ENCODE data around the gene CBS.
"Not testable (repeated sequence)": the region's sequence is repeated elsewhere in the genome, so short reads cannot be mapped to it uniquely, and the experiment has no call there.

Gene CBS

DNA sequence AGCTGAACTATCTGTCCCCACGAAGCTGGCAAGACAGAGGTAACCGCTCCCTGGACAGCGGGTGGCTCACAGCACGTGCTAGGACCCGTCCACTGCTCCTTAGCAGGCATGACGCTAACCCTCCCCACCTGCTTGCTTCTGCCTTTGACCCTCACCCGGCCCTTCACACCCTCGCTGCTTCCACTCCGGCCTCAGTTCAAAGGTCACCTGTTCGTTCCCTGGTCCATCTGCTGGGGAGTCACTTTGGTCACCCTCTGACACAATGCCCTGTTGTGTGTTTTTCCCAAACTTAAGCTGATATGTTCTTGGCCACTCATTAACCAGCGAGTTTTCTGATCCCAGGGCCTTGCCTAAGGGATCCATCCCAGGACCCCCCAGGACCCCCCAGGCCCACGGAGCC lies 7.6 kb downstream of the CBS start:
- DNase-seq (ENCODE audit: low read depth in 3 of 3), result not testable (repeated sequence)

DNA sequence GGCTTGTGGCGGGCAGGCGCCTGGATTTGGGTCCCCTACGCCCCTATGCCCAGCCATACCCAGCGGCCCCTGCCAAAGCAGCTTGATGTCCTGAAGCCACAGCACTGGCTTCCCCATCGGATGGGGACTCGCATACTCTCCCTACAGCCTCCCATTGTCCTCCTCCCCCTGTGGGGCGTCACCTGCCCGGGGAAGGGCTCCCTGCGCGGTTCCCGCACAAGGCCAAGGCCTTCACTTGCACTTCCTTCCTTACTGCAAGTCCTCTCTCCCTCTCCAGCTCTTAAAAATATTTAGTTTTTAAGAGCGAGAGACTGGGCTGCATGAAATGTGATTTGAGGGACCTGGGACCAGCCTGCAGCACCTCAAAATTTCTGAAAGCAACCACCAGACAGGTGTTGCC lies 8.9 kb downstream of the CBS start:
- DNase-seq (ENCODE audit: low read depth in 3 of 3), result not testable (repeated sequence)

DNA sequence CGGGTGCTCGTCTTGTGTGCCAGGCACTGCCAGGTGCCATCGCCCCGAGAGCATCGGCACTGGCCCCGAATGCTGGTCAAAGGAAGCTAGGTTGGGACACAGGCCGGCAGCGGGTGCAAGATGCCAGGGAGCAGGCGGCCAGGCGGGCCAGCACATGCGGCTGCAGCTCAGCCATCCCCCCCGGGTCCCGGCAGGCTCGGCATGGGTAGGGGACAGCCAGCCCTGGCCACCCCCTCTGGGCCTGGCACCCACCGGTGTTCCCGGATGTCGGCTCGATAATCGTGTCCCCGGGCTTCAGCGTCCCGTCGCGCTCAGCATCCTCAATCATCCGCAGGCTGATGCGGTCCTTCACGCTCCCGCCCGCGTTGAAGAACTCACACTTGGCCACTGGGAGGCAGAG lies 9.6 kb downstream of the CBS start:
- not testable (repeated sequence) for DNase-seq (ENCODE audit: low read depth in 3 of 3)

DNA sequence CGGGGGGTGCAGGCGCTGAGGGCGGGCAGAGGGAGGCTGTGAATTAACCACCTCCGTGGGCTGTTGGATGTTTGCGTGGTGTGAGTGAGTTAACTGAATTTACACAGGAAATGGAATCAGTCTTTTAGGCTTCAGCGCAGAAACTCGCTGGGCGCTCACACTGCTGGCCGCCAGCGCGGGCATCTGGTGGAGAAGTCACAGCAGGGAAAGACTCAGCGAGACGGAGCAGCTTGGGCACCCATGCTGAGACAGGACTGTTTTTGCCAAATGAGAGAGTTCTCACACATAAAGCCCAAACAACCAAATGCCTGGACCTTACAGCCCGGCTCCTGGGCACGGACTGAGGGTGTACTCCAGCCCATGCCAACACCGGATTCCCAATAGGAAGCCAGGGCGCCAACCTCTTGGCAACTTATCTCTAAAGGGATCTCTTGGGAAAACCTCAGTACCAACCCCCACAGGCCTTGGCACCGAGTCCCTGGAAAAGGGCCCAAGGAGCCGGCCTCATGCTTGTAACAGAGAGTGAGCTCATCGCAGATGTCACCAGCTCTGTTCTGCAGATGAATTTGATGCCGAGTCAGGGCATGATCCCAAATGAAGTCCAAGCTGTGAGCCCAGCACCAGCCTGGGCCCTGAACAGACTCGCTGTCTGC lies 11.2 kb downstream of the CBS start:
- DNase-seq (ENCODE audit: low read depth in 3 of 3), result not testable (repeated sequence)

DNA sequence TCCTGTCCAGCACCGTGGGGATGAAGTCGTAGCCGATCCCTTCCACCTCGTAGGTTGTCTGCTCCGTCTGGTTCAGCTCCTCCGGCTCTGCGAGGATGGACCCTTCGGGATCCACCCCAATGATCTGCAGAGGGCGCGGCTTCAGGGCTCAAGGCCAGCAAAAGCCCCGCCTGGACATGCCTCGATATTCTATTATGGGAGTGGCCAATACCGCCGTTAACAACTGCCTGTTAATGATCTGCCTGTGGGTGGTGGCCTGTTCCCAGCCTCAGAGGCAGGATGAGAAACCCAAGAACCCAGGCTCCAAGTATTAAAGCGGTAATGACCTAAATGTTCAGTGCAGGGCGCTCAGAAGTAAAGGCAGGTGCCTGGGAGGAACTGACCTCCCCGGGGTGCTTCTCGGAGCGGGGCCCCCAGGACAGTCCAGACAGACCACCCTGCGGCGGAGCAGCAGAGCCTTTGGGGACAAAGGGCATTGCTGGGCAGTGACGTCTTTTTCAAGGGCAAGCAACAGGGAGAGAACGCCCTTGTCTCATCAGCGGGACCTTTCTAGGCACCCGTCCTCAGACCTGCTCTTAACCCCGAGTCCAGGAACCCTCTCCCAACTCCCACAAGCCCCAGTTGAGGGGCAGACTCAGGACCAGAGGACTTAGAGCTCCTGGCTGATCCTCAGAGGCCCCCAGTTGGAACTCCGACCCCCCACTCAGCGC lies 12.5 kb downstream of the CBS start:
- DNase-seq (ENCODE audit: low read depth in 3 of 3), result not testable (repeated sequence)

GRCh38 chr21:43053112-43053511 lies 22.5 kb downstream of the CBS start:
- DNase-seq (ENCODE audit: low read depth in 3 of 3), result not testable (repeated sequence)

DNA sequence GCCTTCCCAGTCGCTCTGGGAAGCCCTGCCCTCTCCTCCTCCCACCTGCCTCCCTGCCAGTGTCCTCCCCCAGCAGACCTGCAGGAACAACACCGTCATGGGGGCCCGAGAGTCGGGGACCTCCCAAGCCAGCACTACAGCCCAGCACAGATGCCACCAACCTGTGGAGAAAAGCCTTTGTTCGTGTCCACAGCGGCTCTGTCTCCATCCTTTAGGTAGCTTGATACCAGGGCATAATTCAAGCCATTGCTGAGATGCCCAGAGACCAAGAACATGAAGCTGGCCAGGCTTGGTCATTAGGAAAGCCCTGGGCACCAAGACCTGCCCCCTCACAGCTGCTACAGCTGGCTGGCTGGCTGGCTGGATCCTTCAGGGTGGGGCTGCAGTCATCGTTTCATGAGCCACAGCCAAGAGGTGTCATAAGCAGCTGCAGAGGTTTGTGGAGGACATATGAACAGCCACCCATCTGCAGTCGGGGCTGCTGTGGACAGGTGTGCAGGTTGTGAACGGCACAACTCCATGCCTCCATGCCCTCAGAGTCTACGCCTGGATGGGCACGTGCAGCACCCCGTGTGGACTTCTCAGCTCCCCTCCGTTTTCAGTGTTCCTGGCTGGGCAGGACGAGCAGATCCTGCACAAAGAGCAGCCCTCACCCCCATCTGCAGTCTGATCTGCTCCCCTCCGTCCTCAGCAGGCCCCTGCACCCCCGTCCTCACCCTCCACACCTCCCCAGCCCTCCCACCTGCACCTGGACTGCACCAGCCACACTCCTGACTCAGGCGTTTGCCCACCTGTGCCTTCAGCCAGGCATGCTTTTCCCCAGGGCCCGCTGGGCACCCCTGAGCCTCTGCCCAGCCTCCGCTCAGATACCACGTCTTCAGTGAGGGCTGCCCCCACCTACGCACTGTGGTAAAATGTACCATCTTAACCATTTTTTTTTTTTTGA lies 29.5 kb downstream of the CBS start:
- not testable (repeated sequence) for DNase-seq (ENCODE audit: low read depth in 3 of 3)

- not testable (repeated sequence) for DNase-seq (ENCODE audit: low read depth in 3 of 3)
Measured at GRCh38 chr21:43045165-43045875, 30.3 kb downstream of the CBS start.

DNA sequence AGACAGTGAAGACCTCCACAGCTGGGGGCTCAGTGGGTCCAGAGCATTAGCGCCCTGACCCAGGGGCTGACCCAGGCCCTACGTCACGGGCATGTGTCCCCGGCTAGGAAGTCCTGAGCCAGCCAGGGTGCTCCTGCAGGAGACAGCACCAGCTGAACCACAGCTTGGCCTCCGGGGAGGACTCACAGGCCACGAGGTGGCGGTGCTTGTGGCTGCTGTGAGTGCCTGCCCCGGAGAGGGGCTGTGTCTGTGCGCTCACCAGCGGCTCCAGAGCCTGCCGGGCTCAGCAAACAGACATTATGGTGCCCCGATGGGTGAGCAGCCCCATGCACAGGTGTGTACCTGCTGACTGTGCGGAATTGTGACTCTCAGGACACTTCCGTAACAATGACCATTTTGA lies 31.1 kb downstream of the CBS start:
- DNase-seq (ENCODE audit: low read depth in 3 of 3), result not testable (repeated sequence)

GRCh38 chr21:43043291-43043690 lies 32.3 kb downstream of the CBS start:
- DNase-seq (ENCODE audit: low read depth in 3 of 3), result not testable (repeated sequence)

- not testable (repeated sequence) for DNase-seq (ENCODE audit: low read depth in 3 of 3)
Measured at GRCh38 chr21:43042169-43042568, 33.5 kb downstream of the CBS start.

GRCh38 chr21:43038659-43039044 lies 37.0 kb downstream of the CBS start:
- not testable (repeated sequence) for DNase-seq (ENCODE audit: low read depth in 3 of 3)

DNA sequence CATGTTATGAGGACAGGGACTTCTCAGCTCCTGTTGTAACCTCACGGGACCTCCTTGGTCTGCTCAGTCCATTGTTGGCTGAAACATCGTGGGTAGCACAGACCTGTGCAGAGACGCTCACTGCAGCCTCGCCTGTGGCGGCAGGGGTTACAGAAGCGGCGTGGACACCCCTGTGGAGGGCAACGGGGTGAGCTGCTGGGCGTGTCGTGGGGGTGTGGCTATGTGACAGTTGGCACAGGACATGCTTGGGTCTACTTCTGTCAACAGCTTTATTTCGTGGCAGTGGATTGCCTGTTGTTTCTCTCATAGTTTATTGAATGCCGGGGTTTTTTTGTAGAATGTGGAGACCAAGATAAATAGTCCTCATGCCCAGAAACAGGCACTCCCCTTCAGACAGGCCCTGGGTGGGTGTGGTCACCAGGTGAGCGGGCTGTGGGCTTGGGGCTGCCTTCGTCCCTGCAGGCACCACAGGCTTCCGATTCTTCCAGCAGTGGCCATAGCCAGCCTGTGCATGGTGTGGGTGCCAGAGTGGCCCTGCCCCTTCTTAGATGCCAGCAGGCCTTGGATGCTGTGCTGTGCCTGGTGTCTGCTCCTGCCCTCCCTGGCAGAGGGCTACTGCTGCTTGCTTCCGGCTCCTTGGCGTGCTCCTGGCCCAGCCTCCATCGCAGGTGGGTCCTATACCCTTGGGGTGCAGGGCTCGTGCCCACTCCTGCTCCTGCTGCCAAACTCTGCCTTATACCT lies 37.5 kb downstream of the CBS start:
- not testable (repeated sequence) for DNase-seq (ENCODE audit: low read depth in 3 of 3)

- DNase-seq (ENCODE audit: low read depth in 3 of 3), result not testable (repeated sequence)
Measured at GRCh38 chr21:43036889-43037288, 38.7 kb downstream of the CBS start.

DNA sequence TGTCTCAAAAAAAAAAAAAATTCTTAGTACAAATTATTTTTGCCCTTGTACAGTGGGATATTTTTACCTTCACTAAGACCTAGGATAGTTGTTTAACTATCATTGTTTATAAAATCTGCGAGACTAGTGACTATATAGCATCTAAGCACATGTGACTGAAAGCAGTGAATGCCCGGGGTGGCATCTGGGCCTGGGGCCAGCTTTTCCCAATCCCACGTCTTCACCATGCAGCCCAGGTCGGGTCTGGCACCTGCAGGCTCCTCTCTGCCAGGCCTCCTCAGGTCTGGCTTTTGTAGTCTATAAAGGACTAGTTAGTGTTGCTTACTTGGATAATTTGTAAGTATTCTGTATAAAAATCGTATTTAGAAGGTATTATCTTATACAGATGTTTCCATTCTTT lies 40.8 kb downstream of the CBS start:
- no peak for DNase-seq (ENCODE audit: low read depth in 3 of 3)

DNA sequence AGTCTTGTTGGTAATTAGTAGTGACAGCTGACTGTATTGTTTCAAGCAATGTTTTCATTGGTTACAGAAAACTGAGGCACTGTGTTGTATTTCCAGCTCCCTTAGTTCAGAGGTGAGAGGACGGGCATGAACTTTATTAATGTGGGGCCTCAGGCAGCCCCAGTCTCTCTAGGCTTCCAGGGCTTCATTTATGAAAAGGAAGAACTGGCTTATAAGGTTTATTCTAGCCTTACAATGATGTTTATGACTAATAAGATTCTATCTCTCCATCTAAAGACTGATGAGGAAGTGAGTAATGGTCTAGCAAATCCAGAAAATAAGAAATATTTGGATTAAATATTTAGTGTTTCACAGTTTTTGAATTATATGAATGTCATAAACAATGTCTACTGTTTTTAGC lies 41.5 kb downstream of the CBS start:
- no peak for DNase-seq (ENCODE audit: low read depth in 3 of 3)

DNA sequence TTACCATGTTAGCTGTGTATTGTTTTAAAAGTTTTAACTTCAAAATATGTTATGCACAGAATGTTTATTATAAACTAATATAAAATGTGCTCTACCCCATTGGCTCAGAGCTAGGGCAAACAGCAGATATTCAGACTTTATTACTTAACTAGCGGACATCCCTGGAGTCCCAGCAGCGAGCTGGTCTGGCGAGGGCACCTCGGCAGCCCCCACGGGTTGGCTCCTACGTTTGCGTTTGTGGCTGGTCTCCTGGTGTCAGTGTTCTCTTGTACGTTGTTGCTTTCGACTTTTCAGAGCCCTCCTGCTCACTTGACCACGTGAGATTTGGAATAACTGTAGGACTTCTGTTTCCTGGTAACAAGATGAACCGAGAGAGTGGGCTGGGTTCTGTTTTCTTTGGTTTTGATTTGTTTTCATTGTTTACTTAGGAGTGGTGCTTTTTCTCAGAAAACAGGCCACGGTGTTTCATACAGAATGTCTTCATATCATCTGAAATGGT lies 44.5 kb downstream of the CBS start:
- no peak for DNase-seq (ENCODE audit: low read depth in 3 of 3)

GRCh38 chr21:43029785-43030184 lies 45.9 kb downstream of the CBS start:
- DNase-seq (ENCODE audit: low read depth in 3 of 3), result no peak

GRCh38 chr21:43027846-43028731 lies 47.5 kb downstream of the CBS start:
- no peak for DNase-seq (ENCODE audit: low read depth in 3 of 3)

Data from stimulated activated CD4-positive, alpha-beta T cell treated with anti-CD3 and anti-CD28 coated beads, TNF-alpha, amount 100 ng/mL, for 48 hours (primary cell).